GF-D8 (cell line): ENCODE data around the gene RNF145.
"Not testable (repeated sequence)": the region's sequence is repeated elsewhere in the genome, so short reads cannot be mapped to it uniquely, and the experiment has no call there.

Experiments
- DNase-seq: peaks from one replicate; lab custom pipeline; 2025; lab: John Stamatoyannopoulos, UW

The RNF145 gene

DNA sequence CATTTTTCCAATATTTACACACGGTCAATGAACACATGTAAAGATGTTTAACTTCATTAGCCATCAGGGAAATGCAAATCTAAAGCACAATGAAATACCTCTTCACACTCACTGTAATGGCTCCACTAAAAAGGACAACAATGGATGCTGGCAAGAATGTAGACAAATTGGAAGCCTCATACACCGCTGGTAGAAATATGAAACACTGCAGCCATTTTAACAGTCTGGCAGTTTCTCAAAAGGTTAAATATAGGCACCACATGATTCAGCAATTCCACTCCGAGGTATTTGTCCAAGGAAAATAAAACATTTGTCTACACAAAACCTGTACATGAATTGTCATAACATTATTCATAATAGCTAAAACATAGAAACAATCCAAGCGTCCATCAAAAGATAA lies 20.0 kb downstream of the RNF145 start:
- no peak for DNase-seq

DNA sequence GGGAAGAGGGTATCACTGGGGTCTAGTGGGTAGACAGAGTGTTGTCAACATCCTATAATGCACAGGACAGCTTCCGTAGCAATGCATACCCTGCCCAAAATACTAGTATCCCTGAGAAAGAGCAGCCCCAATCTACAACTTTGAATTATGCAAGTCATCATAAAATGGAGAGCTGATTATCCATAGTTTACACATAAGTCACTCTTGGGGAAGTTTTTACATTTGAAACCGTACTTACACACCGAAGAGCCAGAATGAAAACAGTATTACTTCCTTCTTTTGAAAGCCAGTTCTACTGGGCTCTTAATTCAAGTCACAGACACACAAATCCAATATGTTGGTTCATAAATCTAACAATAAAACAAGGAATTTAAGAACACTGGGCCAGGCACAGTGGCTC lies 21.6 kb downstream of the RNF145 start:
- no peak for DNase-seq

DNA sequence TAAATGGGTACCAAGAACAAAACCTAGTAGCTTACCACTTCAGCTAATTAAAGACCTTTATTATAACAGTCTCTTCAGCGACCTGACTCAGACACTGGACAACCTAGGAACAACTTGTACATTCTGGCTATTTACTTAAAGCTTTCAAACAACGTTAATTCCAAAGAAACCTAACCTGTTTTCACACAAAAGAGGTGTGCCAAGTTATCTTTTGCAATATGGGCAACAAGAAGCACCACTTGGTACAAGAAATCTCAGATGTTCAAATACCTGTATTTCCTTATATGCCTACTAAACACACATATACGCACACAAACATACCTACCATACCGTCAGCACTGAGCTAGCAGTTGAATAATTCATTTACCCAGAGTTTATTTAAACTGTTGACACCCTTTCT lies 23.0 kb downstream of the RNF145 start:
- no peak for DNase-seq

DNA sequence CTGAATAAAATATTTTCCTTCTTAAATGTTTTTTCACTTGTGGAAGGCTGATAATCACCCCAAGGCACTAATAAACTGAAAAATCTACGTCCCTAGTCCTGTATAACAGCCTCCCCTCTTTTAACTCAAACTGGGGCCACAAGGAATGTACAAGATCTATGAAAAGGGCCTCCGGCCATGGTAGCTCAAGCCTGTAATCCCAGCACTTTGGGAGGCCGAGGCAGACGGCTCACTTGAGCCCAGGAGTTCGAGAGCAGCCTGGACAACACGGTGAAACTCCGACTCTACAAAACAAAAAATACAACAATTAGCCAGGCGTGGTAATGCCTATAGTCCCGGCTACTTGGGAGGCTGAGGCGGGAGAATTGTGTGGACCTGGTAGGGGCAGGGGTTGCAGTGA lies 23.6 kb downstream of the RNF145 start:
- DNase-seq = no peak

DNA sequence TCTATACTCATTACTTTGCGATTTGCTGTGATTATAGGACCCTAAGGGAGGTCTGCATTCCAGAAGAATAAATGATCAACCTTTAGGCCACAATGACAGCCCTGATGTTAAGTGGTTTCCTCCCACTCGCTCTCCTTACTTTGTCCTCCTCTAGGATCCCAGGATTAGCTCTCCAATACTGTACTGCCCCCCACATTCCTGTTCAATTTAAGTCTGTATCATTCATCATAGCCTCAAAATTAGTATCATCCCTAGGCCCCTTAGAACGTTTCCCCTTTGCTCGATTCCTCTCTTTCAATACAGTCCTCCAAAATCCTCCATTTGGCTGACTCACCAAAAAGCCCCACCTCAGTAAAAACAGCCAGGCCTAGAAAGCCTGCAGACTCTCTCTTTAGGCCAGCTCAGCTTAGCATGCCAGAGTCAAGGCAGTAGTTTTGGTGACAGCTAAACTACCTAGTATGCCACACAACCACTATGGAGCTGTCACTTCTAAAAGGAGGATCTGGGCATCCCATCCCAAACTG lies 24.4 kb downstream of the RNF145 start:
- no peak for DNase-seq

DNA sequence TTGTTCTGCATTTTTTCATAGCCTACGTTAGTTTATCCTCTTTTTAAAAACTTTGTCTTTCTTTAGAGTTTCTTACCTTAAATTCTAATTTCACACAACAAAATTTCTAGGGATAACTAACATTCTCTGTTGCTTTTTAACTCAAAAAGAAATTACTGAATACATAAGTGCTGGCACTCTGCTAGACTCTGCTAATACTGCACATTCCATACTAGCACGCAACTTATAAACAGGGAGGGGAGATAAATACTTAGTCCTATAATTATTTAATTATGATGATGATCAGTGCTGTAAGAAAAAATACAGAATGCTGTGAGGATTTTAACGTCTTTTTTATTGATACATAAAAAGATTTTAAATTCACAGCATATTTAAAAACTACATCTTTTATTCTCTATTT lies 25.1 kb downstream of the RNF145 start:
- no peak for DNase-seq

DNA sequence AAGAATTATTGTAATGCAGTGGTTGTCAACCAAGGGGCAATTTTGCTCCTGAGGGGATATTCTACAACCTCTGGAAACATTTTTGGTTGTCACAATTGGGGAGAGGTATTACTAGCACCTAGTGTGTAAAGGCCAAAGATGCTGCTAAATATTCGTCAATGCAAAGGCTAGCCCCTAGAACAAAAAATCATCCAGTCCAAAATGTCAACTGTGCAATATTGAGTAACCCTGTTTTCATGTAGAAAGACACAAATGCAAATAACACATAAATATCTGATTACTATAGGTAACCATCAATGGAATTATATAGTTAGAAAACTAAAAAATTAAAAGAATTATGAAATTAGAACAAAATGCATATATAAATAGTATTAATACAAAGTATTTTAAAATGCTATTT lies 26.1 kb downstream of the RNF145 start:
- DNase-seq = no peak

DNA sequence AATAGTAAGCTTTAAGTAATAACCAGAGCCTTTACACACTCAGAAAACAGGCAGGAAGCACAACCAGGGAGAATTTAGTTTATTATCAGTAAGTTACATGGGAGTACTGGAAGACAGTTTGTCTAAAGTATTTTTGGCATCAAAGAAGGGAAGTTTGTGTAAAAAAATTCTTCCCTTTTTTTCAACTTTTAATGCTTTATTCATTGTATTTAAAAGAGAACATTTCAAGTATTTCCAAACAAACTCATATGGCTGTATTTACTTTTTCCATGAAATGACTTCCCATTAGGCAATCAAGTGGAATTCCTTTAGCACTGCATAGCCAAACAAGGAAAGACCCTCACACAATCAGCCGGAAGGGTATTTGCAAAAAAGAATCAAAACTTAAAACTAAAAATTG lies 26.7 kb downstream of the RNF145 start:
- DNase-seq = no peak

DNA sequence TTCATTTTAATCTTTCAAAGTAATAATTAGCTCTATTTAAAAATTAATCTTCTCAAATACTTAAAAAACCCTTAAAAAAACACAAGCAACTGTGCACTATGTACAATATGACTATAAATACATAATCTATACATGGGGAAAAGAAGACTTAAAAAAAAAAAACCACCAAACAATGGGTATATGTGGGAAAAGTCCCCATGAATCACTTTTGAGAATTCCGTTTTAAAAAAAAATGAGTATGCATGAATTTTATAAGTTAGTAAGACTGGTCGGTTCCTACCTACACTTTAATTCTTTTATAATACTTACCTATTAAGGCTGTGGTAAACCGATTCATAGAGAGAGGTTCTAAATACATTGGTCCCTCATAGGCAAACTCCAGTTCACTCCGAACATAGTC lies 27.7 kb downstream of the RNF145 start:
- DNase-seq = no peak

DNA sequence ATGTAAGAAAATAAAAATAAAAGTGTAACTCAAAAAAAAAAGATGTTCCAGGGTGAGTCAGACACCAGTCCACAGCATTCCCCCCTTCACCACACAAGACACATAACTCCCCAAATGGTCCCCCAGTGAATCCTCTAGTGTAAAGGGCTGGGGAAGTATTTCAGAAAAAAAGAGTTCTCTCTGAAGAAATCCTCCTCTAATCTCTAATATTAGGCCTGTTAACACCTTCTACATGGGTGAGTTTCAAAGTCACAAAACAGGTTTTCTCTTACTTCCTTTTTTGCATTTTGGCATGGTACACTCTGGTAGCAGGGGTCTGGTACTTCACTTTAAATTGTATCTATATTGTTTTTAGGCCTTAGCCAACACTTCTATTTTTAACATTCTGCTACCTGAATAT lies 28.2 kb downstream of the RNF145 start:
- no peak for DNase-seq

DNA sequence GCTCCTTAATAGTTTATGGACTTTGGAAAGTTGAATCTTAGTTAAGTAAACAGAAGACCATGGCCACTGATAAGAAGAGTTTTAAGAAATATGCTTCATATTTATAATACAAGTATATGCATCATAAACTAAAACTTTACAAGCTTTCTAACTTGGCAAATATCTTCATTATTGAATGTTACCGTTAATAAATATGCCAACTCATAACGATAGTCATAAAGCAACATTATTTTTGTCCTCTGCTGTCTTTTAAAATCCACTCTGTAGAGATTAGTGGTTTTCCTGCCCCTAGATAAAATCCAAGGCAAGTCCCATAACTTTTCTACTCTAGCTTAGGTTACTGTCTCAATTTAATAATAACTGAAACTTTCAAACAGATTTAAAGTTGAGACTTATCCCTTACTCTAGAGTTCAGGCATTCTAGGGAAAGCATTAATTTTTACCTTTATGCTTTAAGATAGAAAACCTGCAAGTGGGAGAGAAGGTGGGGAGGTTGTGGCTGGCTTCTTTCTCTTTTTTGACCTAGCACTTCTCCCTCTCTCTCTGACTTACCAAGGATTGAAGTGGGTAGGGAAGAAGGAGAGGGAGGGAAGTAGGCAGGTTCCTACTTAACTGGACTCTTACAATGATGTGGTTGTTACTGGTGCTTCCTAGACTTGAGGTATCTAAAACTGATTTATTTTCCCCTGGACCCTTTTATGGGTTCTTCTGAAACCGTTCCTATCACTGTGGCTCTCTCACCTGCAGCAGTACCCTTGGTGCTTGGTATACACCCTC lies 29.6 kb downstream of the RNF145 start:
- no peak for DNase-seq

DNA sequence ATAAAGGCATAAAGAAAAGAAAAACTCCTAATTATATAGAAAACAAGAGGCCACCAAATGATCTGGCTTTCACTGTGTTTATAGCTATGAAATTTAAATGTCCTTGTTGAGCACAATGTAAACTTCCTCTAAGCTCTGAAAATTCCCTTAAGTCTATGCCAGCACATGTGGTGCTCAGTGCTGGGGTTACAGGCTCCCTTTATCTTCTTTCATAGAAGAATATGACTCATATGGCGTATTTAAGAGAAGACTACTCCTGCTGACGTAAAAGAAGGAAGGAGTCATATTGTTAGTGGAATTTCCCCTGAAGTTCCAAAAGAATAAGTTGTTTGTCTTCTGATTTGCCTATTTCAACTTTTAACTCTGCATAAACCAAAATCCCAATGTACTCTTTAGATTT lies 30.4 kb downstream of the RNF145 start:
- no peak for DNase-seq

DNA sequence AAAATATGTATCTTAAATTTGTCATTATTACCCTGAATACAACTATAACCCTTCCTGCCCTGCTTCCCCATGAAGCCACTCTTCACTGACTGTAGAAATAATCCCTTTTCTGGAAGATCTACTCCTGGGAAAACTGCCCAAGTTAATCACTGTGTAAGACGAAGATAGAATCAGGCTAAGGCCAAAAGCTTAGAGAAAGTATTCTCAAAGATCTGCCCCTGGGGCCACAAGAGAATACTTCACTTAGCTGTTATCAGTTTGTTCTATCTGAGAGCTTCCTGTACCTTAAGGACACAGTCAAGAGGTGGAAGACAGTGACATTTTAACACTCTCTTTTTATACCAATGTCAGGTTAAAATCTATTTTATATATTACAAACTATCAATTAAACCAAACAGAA lies 33.8 kb downstream of the RNF145 start:
- DNase-seq = no peak

DNA sequence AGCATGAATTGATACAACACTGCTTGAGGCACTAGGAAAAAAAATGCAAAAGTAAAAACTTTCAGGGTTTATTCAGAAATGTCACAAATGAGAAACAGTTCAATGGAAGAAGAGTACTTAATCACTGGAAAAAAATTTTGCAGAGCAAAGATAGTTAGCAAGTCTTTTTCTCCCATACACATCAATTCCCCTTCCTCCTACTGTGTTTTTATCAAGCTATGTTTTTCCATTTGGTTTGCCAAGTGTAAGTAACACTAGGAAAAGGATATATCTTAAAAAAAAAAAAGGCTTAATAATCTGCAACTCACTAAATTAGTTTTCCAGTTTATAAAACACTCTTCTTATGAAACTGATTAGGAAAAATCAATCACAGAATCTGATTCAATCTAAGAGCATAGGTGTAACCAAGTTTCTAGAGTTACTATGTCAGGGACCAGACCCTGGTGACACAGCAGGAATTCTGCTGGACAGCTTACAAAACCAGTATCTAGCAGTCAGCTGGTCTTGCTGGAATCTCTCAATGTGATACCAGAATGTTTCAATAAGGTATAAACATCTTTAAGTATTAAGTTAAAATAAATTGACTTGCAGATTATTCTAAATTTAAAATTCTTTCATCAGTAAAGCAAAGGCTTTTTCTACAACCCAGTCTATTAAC lies 34.7 kb downstream of the RNF145 start:
- DNase-seq = no peak

DNA sequence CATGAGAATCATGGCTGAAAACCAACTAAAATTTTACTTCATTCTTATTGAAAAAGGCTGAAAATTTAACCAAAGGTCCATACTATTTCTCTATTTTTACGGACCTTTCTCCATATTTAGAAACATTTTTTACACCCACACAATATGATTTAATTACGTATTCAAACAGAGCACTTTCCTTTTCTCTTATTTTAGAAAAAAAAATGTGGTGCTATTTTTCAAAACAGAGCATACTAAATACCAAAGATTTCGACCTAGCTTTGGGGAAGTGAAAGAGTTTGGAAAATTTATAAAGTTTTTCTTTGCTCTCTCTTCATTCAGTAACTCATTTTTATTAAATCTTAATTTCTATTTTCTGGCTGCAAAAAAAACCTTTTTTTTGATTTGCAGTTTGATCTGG lies 38.1 kb downstream of the RNF145 start:
- no peak for DNase-seq

DNA sequence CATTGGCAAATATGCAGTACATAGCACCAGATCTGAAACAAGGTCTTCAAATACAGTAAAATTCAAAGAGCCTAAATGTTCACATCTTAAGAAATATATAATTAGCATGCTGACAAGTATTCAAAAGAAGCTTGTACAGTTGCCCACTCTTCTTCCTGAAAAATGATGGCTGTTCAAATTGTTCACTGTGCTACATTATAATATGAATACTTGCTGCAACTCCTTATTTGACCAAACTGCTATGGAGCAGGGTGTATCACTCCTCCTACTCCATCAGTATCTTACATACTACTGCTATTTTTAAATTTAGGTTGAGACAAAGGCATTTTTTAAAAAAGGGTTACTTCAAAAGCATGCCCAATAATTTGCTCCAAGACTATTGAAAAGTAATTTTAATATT lies 39.3 kb downstream of the RNF145 start:
- no peak for DNase-seq

DNA sequence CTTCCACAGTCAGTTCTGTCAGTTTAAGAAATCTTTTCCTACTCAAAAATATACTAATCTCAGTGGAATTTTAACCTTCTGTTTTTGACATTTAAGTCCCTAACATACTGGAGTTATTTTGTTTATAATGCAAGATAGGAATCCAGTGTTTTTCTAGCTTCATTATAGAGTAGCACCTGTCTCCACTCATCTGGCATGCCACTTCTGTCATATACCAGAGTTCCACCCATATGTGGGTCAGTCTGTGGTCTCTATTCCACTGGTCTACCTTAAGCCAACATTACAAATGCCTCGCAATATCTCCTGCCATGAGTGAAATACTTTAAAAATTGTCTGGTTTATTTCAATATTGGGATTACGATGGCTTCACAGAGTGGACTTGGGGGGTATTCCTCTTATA lies 42.9 kb downstream of the RNF145 start:
- DNase-seq = no peak

DNA sequence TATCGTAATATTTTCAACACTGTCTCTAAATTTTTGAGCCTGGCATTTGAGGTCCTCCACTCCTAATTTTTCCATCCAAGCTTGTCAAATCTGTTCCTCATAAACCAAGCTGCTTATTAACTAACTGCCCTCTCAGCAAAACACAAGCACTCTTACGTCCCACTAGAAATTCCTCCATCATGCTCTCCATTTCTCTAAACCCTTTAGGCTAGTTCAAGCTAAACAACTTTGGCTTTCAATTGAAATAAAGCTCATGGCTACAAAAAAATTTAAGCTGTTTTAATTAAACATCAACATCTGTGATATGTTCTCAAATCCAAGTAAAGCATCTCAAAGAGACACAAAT lies 45.7 kb downstream of the RNF145 start:
- DNase-seq = no peak

DNA sequence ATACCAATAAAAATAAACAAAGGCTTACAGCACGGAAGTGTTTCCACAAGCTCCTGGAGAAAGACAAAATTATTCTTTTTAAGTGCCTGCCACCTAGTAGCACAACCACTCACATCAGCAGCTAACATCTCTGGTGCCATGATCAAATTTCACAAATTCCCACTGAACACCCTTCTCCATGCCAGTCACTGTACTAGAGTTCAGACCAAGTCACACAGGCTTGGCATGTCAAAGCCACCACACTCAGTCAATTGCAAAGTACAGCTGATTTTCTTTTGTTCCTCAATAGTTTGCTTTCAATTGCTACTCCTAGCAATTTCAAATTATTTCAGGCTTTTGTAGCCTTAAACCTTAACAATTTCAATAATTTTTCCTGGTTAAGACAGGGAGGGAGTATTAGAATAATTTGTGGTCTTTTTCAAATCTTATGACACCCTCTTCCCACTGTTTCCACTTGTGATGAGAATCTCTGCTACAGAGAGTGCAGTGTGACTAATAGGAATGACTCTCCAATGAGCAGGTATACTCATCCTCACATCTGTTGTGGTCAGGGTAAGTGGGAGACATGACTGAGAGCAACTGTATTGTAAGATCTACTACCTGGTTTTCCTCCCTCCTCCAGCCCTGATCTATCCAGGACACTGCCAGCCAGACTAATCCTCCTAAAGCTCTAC lies 46.2 kb downstream of the RNF145 start:
- DNase-seq = no peak

DNA sequence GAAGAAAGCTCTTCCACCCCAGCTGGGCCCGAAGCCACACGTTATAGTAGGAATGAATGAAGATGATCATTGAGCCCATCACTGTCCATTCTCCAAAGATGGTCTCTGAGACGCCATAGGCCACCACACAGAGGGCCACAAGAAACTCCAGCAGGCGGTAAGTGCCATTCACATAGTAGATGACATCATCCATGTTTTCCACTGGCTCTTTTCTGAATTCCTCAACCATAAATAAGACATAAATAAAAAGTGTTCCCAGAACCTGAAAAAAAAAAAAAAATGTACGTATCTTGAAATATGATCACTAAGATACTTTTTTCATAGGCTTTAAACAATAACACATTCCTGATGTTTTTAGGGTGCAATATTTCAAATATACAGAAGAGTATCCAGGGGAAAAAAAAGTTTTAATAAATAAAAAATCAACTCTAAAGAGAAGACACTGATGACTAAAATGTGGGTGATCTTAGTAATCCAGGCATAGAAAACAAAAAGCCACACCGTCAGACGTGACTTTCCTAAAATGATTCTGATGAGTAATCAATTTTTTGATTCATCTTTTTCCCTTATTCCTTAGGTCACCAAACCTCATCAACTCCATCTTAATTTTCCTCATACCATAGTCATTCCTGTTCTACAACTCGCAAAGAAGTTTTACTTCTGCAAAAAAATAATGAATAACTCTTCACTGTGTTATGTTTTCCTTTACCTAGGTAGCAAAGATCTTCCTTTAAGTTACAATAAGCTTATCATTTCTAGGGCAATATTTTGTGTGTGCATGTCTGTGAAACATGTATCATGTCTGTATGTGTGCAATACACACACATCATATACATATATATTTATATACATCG lies 47.8 kb downstream of the RNF145 start:
- DNase-seq = no peak

DNA sequence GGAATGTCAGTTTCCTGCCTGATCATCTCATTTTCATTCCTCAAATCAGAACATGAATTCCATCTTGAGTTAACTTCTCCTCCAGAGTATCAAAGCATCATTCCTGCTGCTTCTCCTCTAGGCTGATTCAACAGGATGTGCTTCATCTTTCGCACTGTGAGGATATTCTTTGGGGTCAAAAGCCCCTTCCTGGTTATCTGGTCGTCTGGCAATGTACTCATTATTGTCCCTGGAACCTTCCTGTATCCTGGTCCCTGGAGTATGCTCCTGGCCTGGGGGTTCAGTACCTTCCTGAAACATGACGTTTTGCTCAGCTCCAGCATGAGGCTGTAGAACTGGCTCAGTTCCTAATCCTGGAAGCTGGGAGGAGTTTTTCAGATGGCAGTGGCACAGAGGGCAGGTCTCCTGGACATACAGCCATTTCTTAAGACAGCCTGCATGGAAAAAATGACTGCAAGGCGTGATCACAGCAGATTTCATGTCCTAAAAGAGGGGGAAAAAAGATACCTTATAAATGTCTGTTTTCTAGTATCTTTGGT lies 50.7 kb downstream of the RNF145 start:
- not testable (repeated sequence) for DNase-seq

DNA sequence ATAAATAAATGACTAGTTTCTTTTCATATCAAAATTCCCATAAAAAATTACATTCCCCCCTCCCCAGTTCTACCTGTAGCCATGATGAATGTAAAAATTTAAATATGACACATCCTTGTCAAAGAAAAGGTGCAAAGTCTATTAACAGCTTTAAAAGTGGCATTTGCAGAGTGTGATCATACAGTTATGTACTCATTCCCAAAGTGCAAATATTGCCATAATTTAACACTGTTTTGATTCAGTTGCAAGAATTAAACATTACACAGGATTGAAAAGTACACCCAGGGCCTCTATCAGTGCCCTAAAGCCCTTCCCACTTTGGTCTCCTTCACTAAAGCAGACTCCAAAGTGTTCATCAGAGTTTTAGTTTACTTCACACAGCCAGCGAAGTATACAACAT lies 51.8 kb downstream of the RNF145 start:
- DNase-seq = no peak
